ENCODE measurements around the gene SLFN14. TPM values are rescaled to one million over a fixed set of nuclear protein-coding genes. Genes with fewer than 3 reads are reported as not detected.
"Not testable (repeated sequence)": the region's sequence is repeated elsewhere in the genome, so short reads cannot be mapped to it uniquely, and the experiment has no call there.

Gene SLFN14
- total RNA-seq, 1 experiment from 2014 or later, result not detected

- Histone ChIP-seq H3K4me3 (peak within 1 kb of the TSS; percentile 58), H3K27me3 (replicated peaks) (no peaks in the 10 kb centered on the region), H3K9me3 (replicated peaks) (no peaks in the 10 kb centered on the region), H3K36me3 (peaks cover 26% of the 10 kb centered on the region), H3K27ac (peak within 1 kb of the TSS; percentile 62), H3K4me1 (replicated peaks) (peaks cover 23% of the 10 kb centered on the region)
- peak; percentile 80 to 87 for DNase-seq (ENCODE audit: low read depth in 1 of 2, low spot score in 2 of 2)
Observed at GRCh38 chr17:35578197-35578928, 17.7 kb upstream of the SLFN14 start, which contains the start of gene PEX12. PEX12 (minus strand) TSS chr17:35578571; CDS start chr17:35578021, 550 bp downstream.

GRCh38 chr17:35577830-35578196, 17.2 kb upstream of the SLFN14 start:
- peak overlapping the region; percentile 62 for H3K27ac ChIP-seq
- DNase-seq (ENCODE audit: low read depth in 1 of 2, low spot score in 2 of 2), result no peak
- no peaks in the 10 kb centered on the region for H3K27me3 ChIP-seq (replicated peaks)
- no peaks in the 10 kb centered on the region for H3K9me3 ChIP-seq (replicated peaks)
- peaks cover 23% of the 10 kb centered on the region for H3K4me1 ChIP-seq (replicated peaks)
- H3K36me3 ChIP-seq, result peaks cover 28% of the 10 kb centered on the region
- H3K4me3 ChIP-seq, result peak overlapping the region; percentile 58

DNA sequence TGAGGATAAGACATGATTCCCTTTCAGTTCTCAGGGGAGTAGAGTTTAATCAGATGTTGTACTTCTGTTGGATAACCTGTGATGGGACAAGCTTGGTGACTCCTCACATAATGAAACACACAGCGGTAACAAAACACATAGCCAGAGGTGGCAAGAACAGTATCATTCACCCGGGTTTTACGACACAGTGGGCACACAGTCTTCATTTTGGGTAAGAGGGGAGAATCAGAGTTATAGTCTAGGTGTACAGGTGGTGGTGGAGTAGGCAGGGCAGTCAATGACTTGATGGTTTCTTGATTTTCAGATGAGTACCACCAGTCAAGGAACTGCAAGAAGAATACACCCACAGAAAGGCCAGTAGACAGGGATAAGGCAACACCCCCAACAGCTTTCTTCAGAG, 15.1 kb upstream of the SLFN14 start:
- Histone ChIP-seq H3K4me1 (replicated peaks) (peaks cover 17% of the 10 kb centered on the region), H3K27me3 (replicated peaks) (no peaks in the 10 kb centered on the region), H3K27ac (no peak overlapping the region), H3K4me3 (no peak overlapping the region), H3K36me3 (peaks cover 28% of the 10 kb centered on the region), H3K9me3 (replicated peaks) (no peaks in the 10 kb centered on the region)
- no peak for DNase-seq (ENCODE audit: low read depth in 1 of 2, low spot score in 2 of 2)

DNA sequence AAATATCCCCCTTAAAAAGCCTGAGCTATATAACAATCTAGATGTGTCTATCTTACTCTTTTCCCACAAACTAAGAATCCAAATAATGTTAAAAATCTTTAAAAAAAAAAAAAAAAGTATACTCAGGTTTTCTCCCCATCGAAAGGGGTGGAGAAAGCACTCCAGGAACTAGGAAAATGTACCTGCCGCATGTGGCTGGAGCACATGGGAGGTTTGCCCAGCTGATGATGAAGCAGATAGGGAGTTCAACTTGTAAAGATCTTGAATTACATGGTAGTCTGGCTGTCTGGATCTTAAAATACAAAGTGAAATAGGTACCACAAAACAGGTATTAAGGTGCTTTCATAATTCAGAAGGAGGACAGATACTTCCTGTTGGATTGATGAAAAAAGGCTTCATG, 8.8 kb upstream of the SLFN14 start:
- peaks cover 14% of the 10 kb centered on the region for H3K36me3 ChIP-seq
- H3K9me3 ChIP-seq (replicated peaks), result no peaks in the 10 kb centered on the region
- H3K4me3 ChIP-seq, result no peak overlapping the region
- H3K4me1 ChIP-seq (replicated peaks), result peaks cover 12% of the 10 kb centered on the region
- no peaks in the 10 kb centered on the region for H3K27me3 ChIP-seq (replicated peaks)
- no peak for DNase-seq (ENCODE audit: low read depth in 1 of 2, low spot score in 2 of 2)
- H3K27ac ChIP-seq, result no peak overlapping the region

DNA sequence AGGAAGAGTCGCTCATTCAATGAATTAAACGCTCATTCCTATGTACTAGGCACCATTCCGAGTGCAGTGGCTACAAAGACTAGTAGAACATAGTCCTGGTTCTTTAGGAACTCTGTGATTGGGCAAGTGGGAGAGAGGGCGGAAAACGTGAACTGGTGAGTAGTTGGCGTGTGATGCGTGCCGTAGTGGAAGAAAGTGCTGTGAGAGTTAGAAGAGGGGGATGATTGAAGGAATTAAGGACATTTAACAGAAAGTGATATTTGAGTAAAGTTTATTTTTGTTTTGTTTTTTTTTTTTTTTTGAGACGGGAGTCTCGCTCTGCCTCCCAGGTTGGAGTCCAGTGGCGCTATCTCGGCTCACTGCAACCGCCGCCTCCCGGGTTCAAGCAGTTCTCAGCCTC, 7.9 kb upstream of the SLFN14 start:
- peak overlapping the region; percentile 36; the same call in 1 of the 2 replicates for H3K27ac ChIP-seq
- peaks cover 8% of the 10 kb centered on the region for H3K36me3 ChIP-seq
- H3K4me3 ChIP-seq, result peak overlapping the region; percentile 52
- DNase-seq (ENCODE audit: low read depth in 1 of 2, low spot score in 2 of 2), result no peak
- H3K9me3 ChIP-seq (replicated peaks), result no peaks in the 10 kb centered on the region
- peaks cover 12% of the 10 kb centered on the region for H3K4me1 ChIP-seq (replicated peaks)
- no peaks in the 10 kb centered on the region for H3K27me3 ChIP-seq (replicated peaks)

GRCh38 chr17:35566968-35567367, 6.3 kb upstream of the SLFN14 start:
- Histone ChIP-seq H3K27ac (no peak overlapping the region), H3K9me3 (replicated peaks) (no peaks in the 10 kb centered on the region), H3K4me1 (replicated peaks) (peaks cover 12% of the 10 kb centered on the region), H3K36me3 (peaks cover 5% of the 10 kb centered on the region; the same call in 1 of the 2 replicates), H3K4me3 (peak overlapping the region; percentile 52; the same call in 1 of the 2 replicates), H3K27me3 (replicated peaks) (no peaks in the 10 kb centered on the region)
- DNase-seq (ENCODE audit: low read depth in 1 of 2, low spot score in 2 of 2), result no peak

DNA sequence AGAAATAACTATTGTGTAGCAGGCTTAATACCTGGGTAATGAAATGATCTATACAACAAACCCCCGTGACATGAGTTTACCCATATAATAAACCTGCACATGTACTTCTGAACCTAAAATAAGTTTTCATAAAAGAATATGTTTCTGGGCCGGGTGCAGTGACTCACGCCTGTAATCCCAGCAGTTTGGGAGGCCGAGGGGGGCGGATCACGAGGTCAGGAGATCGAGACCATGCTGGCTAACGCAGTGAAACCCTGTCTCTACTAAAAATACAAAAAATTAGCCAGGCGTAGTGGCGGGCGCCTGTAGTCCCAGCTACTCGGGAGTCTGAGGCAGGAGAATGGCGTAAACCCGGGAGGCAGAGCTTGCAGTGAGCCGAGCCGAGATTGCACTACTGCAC, 2.6 kb upstream of the SLFN14 start:
- not testable (repeated sequence) for H3K36me3 ChIP-seq

GRCh38 chr17:35559495-35560210, 966 bp downstream of the SLFN14 start:
- no peaks in the 10 kb centered on the region for H3K4me1 ChIP-seq (replicated peaks)
- H3K36me3 ChIP-seq, result no peaks in the 10 kb centered on the region
- H3K27me3 ChIP-seq (replicated peaks), result no peaks in the 10 kb centered on the region; the same call in 1 of the 2 replicates

More for the DNA sequence above, 2.6 kb upstream of the SLFN14 start:
- not testable (repeated sequence) for H3K27ac ChIP-seq; H3K4me1 ChIP-seq (replicated peaks); H3K27me3 ChIP-seq (replicated peaks); H3K4me3 ChIP-seq; H3K9me3 ChIP-seq (replicated peaks); DNase-seq (ENCODE audit: low read depth in 1 of 2, low spot score in 2 of 2)

GRCh38 chr17:35557353-35557752, 3.3 kb downstream of the SLFN14 start:
- no peak for DNase-seq (ENCODE audit: low read depth in 1 of 2, low spot score in 2 of 2)
- Histone ChIP-seq H3K36me3 (no peaks in the 10 kb centered on the region), H3K27ac (no peak overlapping the region), H3K4me1 (replicated peaks) (no peaks in the 10 kb centered on the region), H3K27me3 (replicated peaks) (peaks cover 3% of the 10 kb centered on the region; the same call in 1 of the 2 replicates), H3K4me3 (no peak overlapping the region), H3K9me3 (replicated peaks) (no peaks in the 10 kb centered on the region)

More at GRCh38 chr17:35559495-35560210, 966 bp downstream of the SLFN14 start:
- no peaks in the 10 kb centered on the region for H3K9me3 ChIP-seq (replicated peaks)
- DNase-seq (ENCODE audit: low read depth in 1 of 2, low spot score in 2 of 2), result no peak
- no peak overlapping the region for H3K27ac ChIP-seq
- H3K4me3 ChIP-seq, result no peak overlapping the region

- no peak overlapping the region for H3K4me3 ChIP-seq
- H3K9me3 ChIP-seq (replicated peaks), result no peaks in the 10 kb centered on the region
Observed at GRCh38 chr17:35555691-35556090, 4.9 kb downstream of the SLFN14 start.

GRCh38 chr17:35554668-35555067, 6.0 kb downstream of the SLFN14 start:
- H3K4me3 ChIP-seq, result no peak overlapping the region
- H3K9me3 ChIP-seq (replicated peaks), result no peaks in the 10 kb centered on the region
- peaks cover 9% of the 10 kb centered on the region; the same call in 1 of the 2 replicates for H3K27me3 ChIP-seq (replicated peaks)
- H3K4me1 ChIP-seq (replicated peaks), result no peaks in the 10 kb centered on the region
- no peaks in the 10 kb centered on the region for H3K36me3 ChIP-seq
- H3K27ac ChIP-seq, result no peak overlapping the region
- no peak for DNase-seq (ENCODE audit: low read depth in 1 of 2, low spot score in 2 of 2)

More at GRCh38 chr17:35555691-35556090, 4.9 kb downstream of the SLFN14 start:
- no peak for DNase-seq (ENCODE audit: low read depth in 1 of 2, low spot score in 2 of 2)
- H3K36me3 ChIP-seq, result no peaks in the 10 kb centered on the region
- no peaks in the 10 kb centered on the region for H3K4me1 ChIP-seq (replicated peaks)
- H3K27me3 ChIP-seq (replicated peaks), result peaks cover 5% of the 10 kb centered on the region; the same call in 1 of the 2 replicates
- H3K27ac ChIP-seq, result no peak overlapping the region

DNA sequence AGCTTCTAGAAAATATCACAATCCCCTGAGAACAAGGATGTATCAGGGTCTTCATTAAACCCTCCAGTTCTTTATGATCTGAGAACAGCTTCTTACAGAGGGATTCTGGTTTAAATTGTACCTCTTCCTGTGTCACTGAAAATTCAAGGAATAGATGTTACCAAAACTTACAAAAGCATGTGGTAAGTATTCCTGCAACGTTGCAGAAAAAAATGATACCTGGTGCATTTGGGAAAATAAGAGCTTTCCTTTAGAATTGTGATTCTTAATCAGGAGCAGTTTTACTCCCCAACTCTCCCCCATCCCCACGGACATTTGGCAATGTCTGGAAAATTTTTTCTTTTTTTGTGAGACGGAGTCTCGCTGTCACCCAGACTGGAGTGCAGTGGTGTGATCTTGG, 7.3 kb downstream of the SLFN14 start:
- no peaks in the 10 kb centered on the region for H3K36me3 ChIP-seq
- H3K4me3 ChIP-seq, result no peak overlapping the region
- peaks cover 16% of the 10 kb centered on the region; the same call in 1 of the 2 replicates for H3K27me3 ChIP-seq (replicated peaks)
- no peak for DNase-seq (ENCODE audit: low read depth in 1 of 2, low spot score in 2 of 2)
- no peaks in the 10 kb centered on the region for H3K4me1 ChIP-seq (replicated peaks)
- H3K9me3 ChIP-seq (replicated peaks), result no peaks in the 10 kb centered on the region
- no peak overlapping the region for H3K27ac ChIP-seq

- DNase-seq (ENCODE audit: low read depth in 1 of 2, low spot score in 2 of 2), result no peak
- H3K4me1 ChIP-seq (replicated peaks), result peaks cover 6% of the 10 kb centered on the region
- no peak overlapping the region for H3K4me3 ChIP-seq
- H3K27me3 ChIP-seq (replicated peaks), result 0 out of 2 replicates have a peak, but pooled peaks cover 16% of the 10 kb centered on the region
- no peaks in the 10 kb centered on the region for H3K9me3 ChIP-seq (replicated peaks)
- no peak overlapping the region for H3K27ac ChIP-seq
- H3K36me3 ChIP-seq, result no peaks in the 10 kb centered on the region
Observed at GRCh38 chr17:35548978-35549377, 11.6 kb downstream of the SLFN14 start.

Data from SJSA1 (cell line).